B cell (primary cell): ENCODE measurements around the gene INTS7.

Source experiments
- EZH2 ChIP-seq: IDR thresholded peaks from 2 replicates; pipeline ENCODE4 v1.6.1; 2012; ENCODE audit warnings: borderline replicate concordance, low read depth, mild to moderate bottlenecking, moderate library complexity, low read length; ENCODE audit not compliant: insufficient read depth, poor library complexity, severe bottlenecking
- TF ChIP-seq, protein P1 (sequence below): fragments of 200-600 bp; IDR thresholded peaks from one replicate; pipeline ENCODE4 v1.8.0; 2022; ENCODE audit warnings: antibody characterized with exemption, mild to moderate bottlenecking

DNA sequence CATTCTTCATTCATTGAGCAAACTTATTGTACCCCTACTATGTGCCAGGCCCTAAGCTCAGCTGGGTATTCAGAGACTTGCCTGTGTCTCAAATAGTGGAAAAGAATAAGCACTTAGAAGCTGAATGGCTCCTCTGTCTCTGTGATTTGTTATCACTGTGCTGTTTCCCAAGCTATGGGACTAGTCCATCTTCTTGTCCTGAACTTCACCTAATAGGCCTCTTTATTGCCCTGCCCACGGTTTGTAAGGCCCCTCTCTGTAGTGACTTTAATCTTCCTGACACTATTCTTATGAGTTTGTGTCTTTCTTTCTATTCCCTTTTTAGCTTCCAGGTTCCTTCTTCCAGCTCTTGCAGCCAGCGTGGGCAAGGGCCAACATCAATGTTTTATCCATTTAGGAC is 119.4 kb downstream of the INTS7 start:
- no peak for TF ChIP-seq EZH2
- TF ChIP-seq, protein P1, sequence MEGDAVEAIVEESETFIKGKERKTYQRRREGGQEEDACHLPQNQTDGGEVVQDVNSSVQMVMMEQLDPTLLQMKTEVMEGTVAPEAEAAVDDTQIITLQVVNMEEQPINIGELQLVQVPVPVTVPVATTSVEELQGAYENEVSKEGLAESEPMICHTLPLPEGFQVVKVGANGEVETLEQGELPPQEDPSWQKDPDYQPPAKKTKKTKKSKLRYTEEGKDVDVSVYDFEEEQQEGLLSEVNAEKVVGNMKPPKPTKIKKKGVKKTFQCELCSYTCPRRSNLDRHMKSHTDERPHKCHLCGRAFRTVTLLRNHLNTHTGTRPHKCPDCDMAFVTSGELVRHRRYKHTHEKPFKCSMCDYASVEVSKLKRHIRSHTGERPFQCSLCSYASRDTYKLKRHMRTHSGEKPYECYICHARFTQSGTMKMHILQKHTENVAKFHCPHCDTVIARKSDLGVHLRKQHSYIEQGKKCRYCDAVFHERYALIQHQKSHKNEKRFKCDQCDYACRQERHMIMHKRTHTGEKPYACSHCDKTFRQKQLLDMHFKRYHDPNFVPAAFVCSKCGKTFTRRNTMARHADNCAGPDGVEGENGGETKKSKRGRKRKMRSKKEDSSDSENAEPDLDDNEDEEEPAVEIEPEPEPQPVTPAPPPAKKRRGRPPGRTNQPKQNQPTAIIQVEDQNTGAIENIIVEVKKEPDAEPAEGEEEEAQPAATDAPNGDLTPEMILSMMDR, result no peak
